CD4-positive, alpha-beta T cell treated with Interleukin-6 at 100 ng/mL for 8 hours (primary cell): ENCODE results near the gene MADD.
"Not testable (repeated sequence)": the region's sequence is repeated elsewhere in the genome, so short reads cannot be mapped to it uniquely, and the experiment has no call there.

Source experiments
- DNase-seq: peaks from one replicate; pipeline ENCODE4 v3.0.0-alpha.2; 2020; ENCODE audit warnings: mixed read lengths, low spot score

The MADD gene

DNA sequence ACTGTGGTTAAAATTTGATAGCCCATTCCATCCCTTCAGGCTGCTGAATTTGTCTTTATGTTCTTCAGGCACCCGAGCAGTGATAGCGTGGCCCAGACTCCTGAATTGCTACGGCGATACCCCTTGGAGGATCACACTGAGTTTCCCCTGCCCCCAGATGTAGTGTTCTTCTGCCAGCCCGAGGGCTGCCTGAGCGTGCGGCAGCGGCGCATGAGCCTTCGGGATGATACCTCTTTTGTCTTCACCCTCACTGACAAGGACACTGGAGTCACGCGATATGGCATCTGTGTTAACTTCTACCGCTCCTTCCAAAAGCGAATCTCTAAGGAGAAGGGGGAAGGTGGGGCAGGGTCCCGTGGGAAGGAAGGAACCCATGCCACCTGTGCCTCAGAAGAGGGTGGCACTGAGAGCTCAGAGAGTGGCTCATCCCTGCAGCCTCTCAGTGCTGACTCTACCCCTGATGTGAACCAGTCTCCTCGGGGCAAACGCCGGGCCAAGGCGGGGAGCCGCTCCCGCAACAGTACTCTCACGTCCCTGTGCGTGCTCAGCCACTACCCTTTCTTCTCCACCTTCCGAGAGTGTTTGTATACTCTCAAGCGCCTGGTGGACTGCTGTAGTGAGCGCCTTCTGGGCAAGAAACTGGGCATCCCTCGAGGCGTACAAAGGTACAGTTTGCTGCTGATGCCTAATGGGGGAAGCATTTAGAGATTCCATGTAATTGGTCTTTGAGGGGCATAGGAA is 4.7 kb downstream of the MADD start:
- DNase-seq = no peak

DNA sequence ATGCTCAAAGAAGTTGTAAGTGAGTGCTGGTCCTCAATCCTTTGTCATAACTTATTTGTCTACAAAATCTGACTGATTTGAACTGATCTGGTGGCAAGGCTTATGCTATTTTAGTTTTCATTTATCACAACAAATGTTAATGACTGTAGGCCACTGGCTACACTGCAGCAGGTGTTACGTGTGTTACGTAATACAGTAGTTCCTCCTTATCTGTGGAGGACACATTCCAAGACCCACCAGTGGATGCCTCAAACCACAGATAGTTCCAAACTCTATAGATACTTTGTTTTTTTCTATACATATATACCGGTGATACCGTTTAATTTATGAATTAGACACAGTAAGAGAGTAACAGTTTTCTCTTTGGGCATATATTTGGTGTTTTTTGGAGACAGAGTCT is 7.0 kb downstream of the MADD start:
- DNase-seq = no peak

DNA sequence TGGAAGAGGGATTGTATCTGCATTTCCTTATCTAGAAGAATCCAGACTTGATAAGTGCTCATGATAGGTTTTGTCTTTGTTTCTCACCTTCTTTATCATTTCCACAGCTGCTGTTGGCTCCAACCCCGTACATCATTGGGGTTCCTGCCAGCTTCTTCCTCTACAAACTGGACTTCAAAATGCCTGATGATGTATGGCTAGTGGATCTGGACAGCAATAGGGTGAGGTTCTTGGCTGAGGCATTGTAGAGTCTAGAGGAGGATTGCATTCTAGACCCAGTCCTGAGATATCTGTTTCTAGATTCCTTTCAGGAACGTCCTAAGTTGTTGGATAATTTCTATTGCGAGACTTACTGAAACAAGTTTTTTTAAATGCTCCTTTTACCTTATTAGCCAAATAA is 8.1 kb downstream of the MADD start:
- DNase-seq = no peak

DNA sequence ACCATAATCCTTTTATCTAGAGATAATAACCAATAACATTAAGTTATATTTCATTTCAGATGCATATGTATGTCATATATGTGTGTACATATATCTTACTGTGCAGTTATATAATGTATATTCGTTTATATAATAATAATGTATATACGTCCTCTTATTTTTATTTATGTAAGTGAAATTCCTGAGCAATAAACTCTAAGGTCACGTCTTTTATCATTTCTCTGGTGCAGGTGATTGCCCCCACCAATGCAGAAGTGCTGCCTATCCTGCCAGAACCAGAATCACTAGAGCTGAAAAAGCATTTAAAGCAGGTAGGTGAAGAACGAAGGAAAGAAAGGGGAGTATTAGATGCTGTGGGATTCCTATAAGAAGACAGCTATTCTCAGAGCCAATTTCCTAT is 8.8 kb downstream of the MADD start:
- DNase-seq = no peak

DNA sequence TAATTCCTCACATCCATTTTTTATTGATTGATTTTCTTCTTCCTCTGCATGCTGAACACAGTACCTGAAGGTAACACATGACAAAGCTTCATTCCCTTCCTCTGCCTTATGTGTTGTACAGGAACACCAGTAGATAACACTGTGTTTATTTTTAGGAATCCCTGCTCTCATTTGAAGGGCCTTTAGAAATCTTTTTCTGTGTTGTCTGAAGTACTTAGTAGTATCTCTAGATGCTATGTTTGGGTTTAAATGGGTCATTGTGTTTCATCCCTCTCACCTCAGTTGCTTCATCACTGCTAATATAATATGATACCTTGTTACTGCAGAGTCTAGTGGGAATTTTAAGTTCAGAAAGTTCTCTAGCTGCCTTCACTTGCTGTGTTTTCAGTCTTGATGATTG is 10.2 kb downstream of the MADD start:
- no peak for DNase-seq

DNA sequence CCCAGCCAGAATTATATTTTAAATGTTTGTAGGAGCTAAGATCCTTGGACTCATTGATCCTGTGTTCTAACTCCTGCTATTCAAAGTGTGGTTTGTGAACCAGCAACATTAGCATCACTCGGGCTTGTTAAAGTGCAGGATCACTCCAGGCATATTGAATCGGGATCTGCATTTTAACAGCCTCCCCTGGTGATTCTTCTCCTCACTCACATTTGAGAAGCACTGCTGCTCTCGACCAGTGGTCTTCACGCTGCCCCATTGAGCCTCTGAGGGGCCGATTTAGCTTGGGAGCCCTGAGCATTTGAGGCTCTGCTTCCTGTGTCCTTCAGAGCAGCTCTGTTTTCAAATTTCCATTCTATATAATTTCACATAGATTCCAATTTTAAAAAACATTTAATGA is 10.9 kb downstream of the MADD start:
- no peak for DNase-seq

DNA sequence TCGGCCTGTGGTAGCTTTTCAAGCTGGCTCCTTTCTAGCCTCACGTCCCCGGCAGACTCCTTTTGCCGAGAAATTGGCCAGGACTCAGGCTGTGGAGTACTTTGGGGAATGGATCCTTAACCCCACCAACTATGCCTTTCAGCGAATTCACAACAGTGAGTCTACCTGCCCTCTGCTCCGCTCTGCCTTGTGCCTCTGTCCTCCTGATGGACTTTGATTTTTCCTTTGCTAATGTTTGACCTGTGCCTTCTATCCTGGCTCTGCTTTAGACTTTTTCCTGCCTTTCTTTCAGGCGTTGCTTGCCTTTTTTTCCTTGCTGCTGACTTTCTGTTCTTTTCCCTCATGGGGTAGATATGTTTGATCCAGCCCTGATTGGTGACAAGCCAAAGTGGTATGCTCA is 12.5 kb downstream of the MADD start:
- no peak for DNase-seq

DNA sequence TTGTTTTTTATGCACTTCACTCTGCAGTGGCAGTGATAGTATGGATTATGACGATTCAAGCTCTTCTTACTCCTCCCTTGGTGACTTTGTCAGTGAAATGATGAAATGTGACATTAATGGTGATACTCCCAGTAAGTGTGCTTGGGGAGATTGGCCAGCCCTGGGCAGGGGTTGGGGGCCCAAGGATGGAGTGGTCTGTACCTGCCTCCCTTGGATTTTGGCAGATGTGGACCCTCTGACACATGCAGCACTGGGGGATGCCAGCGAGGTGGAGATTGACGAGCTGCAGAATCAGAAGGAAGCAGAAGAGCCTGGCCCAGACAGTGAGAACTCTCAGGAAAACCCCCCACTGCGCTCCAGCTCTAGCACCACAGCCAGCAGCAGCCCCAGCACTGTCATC is 14.2 kb downstream of the MADD start:
- no peak for DNase-seq

DNA sequence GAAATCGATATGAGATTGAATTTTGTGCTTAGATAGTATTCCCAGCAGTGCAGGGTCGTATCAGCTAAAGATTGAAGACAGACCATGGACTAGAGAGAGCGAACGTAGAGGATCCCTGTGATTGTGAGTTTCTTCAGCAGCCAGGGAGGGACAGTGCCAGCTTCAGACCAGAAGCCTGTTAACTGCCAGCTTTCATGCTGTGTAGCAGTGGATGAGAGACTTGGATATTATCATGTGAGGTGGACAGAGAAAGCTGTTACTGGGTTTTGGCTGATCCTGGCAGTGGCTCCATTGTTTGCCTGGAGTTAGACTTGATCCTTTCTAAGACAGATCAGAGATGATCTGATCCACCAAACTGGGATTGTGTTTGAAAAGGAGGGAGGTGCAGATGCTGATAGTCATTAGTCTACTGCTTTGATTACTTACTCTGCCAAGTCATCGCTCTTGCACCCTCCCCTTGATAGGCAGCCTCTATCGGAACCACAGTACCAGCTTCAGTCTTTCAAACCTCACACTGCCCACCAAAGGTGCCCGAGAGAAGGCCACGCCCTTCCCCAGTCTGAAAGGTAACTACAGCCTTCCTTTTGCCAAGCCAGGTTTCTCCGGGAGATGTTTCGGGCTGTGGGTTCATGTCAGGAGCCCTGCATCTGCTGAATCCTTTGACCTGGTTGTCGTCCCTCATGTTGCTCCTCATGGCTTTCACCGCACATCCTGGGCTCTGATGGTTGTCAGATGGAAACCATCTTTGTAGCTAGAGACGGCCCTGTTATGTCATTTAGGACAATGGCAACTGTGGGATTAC is 16.2 kb downstream of the MADD start:
- no peak for DNase-seq

DNA sequence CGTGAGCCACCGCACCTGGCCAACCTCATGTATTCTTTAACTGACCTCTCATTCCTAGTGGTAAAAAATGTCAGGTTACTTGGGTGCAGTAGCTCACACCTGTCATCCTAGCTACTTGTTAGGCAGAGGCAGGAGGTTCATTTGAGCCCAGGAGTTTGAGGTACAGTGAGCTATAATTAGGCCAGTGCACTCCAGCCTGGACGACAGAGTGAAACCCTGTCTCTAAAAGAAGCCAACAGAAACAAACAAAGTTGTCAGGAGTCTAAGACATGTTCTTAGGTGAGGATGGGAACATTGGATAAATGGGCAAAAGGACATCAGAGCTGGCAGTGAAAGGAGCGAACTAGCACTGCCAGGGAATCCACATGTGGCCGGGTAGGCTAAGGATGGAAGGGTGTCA is 18.1 kb downstream of the MADD start:
- DNase-seq = no peak

DNA sequence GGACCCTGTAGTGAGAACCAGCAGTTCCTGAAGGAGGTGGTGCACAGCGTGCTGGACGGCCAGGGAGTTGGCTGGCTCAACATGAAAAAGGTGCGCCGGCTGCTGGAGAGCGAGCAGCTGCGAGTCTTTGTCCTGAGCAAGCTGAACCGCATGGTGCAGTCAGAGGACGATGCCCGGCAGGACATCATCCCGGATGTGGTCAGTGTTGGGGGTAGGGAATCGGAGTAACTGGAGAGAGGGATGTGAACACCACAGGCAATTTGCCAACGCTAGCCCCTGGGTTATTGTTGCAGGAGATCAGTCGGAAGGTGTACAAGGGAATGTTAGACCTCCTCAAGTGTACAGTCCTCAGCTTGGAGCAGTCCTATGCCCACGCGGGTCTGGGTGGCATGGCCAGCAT is 19.9 kb downstream of the MADD start:
- no peak for DNase-seq

DNA sequence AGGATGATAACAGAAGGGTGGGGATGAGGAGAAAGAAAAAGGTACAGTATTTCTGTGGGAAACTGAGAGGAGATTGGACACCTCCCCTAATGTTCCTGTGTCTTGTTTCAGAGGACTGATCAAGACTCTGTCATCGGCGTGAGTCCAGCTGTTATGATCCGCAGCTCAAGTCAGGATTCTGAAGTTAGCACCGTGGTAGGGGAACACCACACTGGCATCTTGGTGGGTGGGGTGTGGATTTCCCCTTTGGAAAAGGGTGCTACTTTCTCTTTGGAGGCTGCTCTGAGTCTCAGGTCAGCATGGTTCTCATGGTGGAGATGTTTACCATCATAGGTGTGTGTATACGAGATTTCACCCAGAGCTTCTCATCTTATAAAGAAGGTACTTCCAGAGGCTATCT is 25.5 kb downstream of the MADD start:
- no peak for DNase-seq

DNA sequence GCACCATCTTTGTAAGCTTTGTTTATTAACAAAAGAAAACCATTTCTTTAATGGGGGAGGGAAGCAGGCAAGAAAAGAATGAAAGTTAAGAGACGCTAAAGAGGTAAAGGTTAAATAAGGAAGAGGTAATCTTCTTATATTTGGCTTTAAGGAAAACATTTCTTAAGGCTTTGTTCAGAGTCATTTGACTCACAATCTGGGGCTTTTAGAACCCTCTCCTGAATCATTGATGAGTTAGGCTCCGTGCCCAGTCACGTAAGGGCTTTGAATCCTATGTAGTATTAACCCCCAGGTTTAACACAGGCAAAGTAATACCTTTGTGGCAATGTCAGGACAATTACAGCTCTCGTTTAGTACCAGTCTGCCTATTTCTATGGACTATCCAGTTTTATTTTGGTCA is 26.1 kb downstream of the MADD start:
- DNase-seq = no peak

DNA sequence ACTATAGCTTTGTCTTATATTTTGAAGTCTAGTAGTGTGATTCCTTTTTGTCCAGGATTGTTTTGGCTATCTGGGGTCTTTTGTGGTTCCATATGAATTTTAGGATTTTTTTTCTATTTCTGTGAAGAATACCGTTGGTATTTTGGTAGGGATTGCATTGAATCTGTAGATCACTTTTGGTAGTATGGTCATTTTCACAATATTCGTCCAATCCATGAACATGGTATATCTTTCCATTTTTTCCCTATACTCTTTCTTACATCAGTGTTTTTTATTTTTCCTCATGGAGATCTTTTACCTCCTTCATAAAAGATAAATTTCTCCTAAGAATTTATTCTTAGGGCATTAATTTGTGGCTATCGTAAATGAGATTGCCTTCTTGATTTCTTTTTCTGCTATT is 29.1 kb downstream of the MADD start:
- DNase-seq = no peak

DNA sequence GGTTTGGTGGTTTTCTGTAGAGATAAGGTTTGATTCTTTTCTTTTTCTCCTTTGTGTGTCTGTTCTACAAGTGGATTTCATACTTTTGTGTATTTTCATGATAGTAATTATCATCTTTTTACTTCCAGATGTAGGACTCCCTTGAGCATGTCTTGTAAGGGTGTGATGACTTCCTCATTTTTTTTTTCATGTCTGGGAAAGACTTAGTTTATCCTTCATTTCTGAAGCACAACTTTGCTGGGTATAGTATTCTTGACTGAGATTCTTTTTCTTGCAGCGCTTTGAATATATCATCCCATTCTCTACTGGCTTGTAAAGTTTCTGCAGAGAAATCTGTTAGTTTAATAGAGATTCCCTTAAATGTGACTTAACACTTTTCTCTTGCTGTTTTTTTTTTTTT is 32.9 kb downstream of the MADD start:
- no peak for DNase-seq

DNA sequence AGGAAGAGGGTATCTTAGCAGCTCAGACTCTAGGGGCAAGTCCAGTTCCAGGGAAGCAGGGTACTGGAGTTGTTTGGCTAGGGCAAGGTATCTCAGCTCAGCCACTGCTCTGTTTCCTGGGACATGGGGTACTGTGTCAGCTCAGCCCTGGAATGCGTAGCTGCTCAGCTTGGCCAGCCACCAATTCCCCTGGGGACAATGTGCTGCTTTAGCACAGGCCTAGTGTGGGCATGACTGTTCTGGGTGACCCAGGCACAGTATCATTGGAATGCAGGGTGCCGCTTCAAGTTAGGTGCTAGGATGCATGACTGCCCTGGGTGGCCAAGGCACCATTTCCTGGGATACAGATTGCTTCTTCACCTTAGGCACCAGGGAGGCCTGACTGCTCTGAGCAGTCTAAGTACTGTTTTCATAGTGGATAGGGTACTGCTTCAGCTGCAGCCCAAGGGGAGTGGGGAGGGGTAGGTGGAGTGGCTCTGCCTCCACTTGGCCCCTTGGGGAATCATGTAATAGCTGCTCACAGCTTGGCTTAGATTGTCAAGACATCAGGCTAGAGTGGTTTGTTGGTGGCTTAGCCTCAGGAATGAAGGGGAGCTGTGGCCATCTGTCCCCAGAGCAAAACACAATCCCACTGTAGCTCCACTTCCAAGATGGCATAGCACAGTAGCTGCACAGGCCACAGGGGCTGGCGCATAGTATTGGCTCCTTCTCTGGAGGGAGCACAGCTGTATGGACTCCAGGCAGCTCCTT is 36.0 kb downstream of the MADD start:
- DNase-seq = no peak

DNA sequence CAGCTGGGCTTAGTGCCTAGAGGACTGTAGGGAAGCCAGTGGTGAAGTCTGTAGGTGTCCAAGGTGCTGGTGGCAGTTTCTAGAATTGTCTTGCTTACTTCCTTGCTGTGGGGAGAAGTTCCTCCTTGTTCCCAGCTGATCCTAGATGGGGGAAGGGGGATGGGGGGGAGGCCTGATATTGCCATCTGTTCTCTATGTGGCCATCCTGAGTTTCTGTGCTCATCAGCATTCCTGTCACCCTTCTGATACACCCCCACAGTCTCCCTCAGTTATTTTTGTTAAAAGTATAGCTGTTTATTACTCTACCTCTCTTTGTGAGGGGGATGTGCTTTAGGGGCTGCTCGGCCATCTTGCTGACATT is 36.5 kb downstream of the MADD start:
- DNase-seq = no peak

DNA sequence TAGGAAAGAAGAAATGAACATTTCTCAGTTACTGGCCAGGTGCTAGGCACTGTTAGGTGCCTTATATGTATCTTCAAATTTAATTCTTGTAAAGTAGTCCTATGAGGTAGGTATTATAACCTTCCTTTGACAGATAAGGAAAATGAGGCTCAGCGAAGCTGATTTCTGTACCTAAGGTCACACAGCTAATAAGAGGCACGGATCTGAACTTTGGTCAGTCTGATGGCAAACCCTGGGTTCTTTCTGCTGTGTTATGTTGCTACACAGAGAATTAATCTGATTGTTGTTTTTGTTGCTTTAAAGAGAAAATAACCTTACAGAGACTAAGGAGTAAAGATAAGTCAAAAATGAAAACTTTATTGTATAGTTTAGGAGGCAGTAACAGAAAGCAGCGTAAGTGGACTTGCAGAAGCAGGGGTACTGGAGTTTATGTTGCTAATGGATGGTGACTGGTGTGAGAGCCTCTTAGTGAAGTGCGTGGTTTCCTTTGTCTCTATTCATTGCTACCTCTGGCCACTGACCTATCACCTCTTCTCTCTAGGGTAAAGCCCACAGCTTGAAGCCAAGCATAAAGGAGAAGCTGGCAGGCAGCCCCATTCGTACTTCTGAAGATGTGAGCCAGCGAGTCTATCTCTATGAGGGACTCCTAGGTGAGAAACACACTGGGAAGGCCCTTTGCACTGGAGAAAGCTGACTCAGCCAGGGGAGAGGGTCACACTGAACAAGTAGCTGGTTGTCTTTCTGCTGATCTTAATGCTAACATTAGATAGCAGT is 38.3 kb downstream of the MADD start:
- no peak for DNase-seq

DNA sequence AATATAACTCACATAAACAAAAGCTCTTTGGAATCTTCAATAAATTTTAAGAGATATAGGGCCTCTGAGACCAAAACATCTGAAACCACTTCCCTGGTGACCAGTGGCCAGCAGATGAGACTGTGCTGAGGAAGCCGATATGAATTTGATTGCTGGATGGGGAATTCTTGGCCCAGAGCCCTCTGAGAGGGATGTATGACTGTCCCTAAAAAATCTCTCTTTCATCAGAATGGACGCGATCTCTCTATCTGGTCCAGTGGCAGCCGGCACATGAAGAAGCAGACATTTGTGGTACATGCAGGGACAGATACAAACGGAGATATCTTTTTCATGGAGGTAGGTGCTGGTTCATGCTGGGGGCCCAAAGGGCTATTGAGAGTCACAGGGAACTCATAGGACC is 45.1 kb downstream of the MADD start:
- no peak for DNase-seq

DNA sequence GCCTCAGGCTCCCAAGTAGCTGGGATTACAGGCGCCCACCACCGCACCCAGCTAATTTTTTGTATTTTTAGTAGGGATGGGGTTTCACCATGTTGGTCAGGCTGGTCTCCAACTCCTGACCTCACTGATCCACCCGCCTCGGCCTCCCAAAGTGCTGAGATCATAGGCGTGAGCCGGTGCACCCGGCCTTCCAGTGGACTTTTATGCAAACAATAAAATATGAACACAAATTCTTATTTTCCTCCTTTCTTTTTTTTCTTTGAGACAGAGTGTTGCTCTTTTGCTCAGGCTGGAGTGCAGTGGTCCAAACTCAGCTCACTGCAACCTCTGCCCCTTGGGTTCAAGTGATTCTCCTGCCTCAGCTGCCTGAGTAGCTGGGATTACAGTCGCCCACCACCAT is 46.6 kb downstream of the MADD start:
- not testable (repeated sequence) for DNase-seq

DNA sequence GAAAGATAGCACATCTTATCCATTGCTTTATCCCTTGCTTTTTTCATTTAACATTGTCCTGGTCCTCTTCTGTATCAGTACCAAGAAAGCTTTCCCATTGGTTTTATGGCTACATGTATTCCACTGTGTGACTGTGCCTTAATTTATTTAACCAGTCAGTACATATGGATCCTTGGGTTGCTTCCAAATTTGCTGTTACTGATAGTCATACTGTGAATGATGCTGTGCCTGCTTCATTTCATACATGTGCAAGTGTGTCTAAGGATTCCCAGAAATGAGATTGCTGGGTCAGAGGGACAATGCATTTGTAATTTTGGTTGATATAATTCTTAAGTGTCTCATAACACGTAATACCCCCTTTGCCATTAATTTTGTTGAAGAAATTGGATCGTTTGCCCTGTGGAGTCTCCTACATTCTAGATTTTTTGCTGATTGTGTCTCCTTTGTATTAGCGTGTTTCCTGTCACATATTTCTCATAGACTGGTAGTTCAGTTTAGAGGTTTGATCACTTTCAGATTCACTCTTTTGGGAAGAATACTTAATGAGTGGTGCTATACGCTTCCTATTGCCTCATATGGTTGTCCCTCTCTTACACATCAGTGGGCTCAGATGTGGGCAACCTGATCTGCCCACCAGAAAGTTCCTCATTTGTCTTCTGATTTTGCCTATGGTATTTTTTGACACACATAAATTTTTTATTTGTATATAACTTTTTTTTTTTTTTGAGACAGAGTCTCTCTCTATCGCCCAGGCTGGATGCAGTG is 47.3 kb downstream of the MADD start:
- DNase-seq = no peak

DNA sequence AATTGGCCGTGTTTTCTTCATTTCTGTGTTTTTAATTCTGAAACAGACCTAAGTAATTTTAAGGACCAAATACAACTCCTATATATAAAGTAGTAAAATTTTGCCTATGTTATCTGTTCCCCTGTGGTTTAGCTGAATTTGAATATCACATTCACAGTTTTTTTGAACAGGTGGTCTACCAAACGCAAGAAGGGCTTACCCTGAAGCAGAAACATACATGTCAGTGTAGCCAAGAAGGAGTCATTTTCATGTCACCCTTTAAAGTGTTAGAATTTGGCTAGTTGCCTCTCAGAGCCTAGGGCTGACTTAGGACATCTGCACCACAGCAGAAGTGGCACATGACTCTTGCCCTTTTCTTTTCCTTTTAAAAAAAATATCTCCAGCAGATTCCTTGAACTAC is 48.2 kb downstream of the MADD start:
- DNase-seq = no peak
